MG63 (cell line): ENCODE measurements around the gene RASSF3. TPM values are rescaled to one million over a fixed set of nuclear protein-coding genes. Genes with fewer than 3 reads are reported as not detected.
"Not testable (repeated sequence)": the region's sequence is repeated elsewhere in the genome, so short reads cannot be mapped to it uniquely, and the experiment has no call there.

Experiments
- DNase-seq: peaks from one replicate; pipeline ENCODE4 v3.0.0-alpha.2; 2020
- H3K27me3 ChIP-seq: fragments of 250-450 bp; sonication (Bioruptor Pico); 2 replicates; pipeline ENCODE4 v1.5.1; 2020; ENCODE audit warnings: mild to moderate bottlenecking, moderate library complexity
- H3K36me3 ChIP-seq: fragments of 250-450 bp; sonication (Bioruptor Pico); 2 replicates; pipeline ENCODE4 v1.5.1; 2020; ENCODE audit warnings: mild to moderate bottlenecking, moderate library complexity
- H3K4me3 ChIP-seq: fragments of 250-450 bp; sonication (Bioruptor Pico); 2 replicates; pipeline ENCODE4 v1.5.1; 2020; ENCODE audit warnings: mild to moderate bottlenecking, moderate library complexity
- H3K9me3 ChIP-seq: fragments of 250-450 bp; sonication (Bioruptor Pico); 2 replicates; pipeline ENCODE4 v1.5.1; 2020; ENCODE audit warnings: mild to moderate bottlenecking, moderate library complexity
- total RNA-seq: library from RNA; depleted of rRNA; stranded (reverse); fragments of >200 nt; shearing (Covaris generic); gene quantifications from 2 replicates; pipeline ENCODE4 v1.2.3, GENCODE V29; 2014; ENCODE audit warnings: low replicate concordance

Gene RASSF3
- total RNA-seq, 1 experiment from 2014 or later, result 10.1 TPM

- H3K36me3 ChIP-seq, result no peaks in the 10 kb centered on the region
- peak; percentile 28 for DNase-seq
Observed at GRCh38 chr12:64673490-64674169, 63.3 kb downstream of the RASSF3 start.

GRCh38 chr12:64674367-64674922 lies 64.2 kb downstream of the RASSF3 start:
- DNase-seq, result no peak

More at GRCh38 chr12:64673490-64674169, 63.3 kb downstream of the RASSF3 start:
- no peaks in the 10 kb centered on the region for H3K9me3 ChIP-seq
- H3K27me3 ChIP-seq, result no peaks in the 10 kb centered on the region
- H3K4me3 ChIP-seq, result no peak overlapping the region

GRCh38 chr12:64675795-64676194 lies 65.5 kb downstream of the RASSF3 start:
- Histone ChIP-seq H3K9me3 (no peaks in the 10 kb centered on the region), H3K4me3 (no peak overlapping the region), H3K36me3 (no peaks in the 10 kb centered on the region), H3K27me3 (no peaks in the 10 kb centered on the region)
- DNase-seq, result peak; percentile 75

More at GRCh38 chr12:64674367-64674922, 64.2 kb downstream of the RASSF3 start:
- no peak overlapping the region for H3K4me3 ChIP-seq
- no peaks in the 10 kb centered on the region for H3K36me3 ChIP-seq
- H3K9me3 ChIP-seq, result no peaks in the 10 kb centered on the region
- H3K27me3 ChIP-seq, result no peaks in the 10 kb centered on the region

GRCh38 chr12:64678248-64678647 lies 68.0 kb downstream of the RASSF3 start:
- Histone ChIP-seq H3K4me3 (no peak overlapping the region), H3K36me3 (no peaks in the 10 kb centered on the region), H3K27me3 (no peaks in the 10 kb centered on the region), H3K9me3 (no peaks in the 10 kb centered on the region)
- DNase-seq, result no peak

GRCh38 chr12:64678835-64679234 lies 68.5 kb downstream of the RASSF3 start:
- Histone ChIP-seq H3K36me3 (no peaks in the 10 kb centered on the region), H3K9me3 (no peaks in the 10 kb centered on the region)
- DNase-seq, result no peak

GRCh38 chr12:64679487-64680001 lies 69.2 kb downstream of the RASSF3 start:
- peak; percentile 91 for DNase-seq
- H3K4me3 ChIP-seq, result peak overlapping the region; percentile 15

More at GRCh38 chr12:64678835-64679234, 68.5 kb downstream of the RASSF3 start:
- peak overlapping the region; percentile 15 for H3K4me3 ChIP-seq
- H3K27me3 ChIP-seq, result no peaks in the 10 kb centered on the region

GRCh38 chr12:64680235-64680634 lies 69.9 kb downstream of the RASSF3 start:
- no peaks in the 10 kb centered on the region for H3K9me3 ChIP-seq
- DNase-seq, result peak; percentile 26
- peak overlapping the region; percentile 15; the same call in 1 of the 2 replicates for H3K4me3 ChIP-seq
- H3K36me3 ChIP-seq, result no peaks in the 10 kb centered on the region
- H3K27me3 ChIP-seq, result no peaks in the 10 kb centered on the region

More at GRCh38 chr12:64679487-64680001, 69.2 kb downstream of the RASSF3 start:
- H3K27me3 ChIP-seq, result no peaks in the 10 kb centered on the region
- no peaks in the 10 kb centered on the region for H3K36me3 ChIP-seq
- no peaks in the 10 kb centered on the region for H3K9me3 ChIP-seq

GRCh38 chr12:64681200-64682052 lies 71.1 kb downstream of the RASSF3 start:
- no peaks in the 10 kb centered on the region for H3K9me3 ChIP-seq
- no peaks in the 10 kb centered on the region for H3K36me3 ChIP-seq
- no peaks in the 10 kb centered on the region for H3K27me3 ChIP-seq
- no peak overlapping the region for H3K4me3 ChIP-seq
- DNase-seq, result no peak

- Histone ChIP-seq H3K27me3 (no peaks in the 10 kb centered on the region), H3K36me3 (no peaks in the 10 kb centered on the region), H3K4me3 (no peak overlapping the region), H3K9me3 (no peaks in the 10 kb centered on the region)
- DNase-seq, result peak; percentile 78
Observed at GRCh38 chr12:64682572-64683277, 72.4 kb downstream of the RASSF3 start.

GRCh38 chr12:64683816-64684543 lies 73.7 kb downstream of the RASSF3 start:
- no peak for DNase-seq
- Histone ChIP-seq H3K4me3 (no peak overlapping the region), H3K9me3 (no peaks in the 10 kb centered on the region), H3K36me3 (no peaks in the 10 kb centered on the region), H3K27me3 (no peaks in the 10 kb centered on the region)

GRCh38 chr12:64685050-64685449 lies 74.8 kb downstream of the RASSF3 start:
- H3K27me3 ChIP-seq, result no peaks in the 10 kb centered on the region
- H3K4me3 ChIP-seq, result no peak overlapping the region

GRCh38 chr12:64685605-64686004 lies 75.3 kb downstream of the RASSF3 start:
- Histone ChIP-seq H3K4me3 (no peak overlapping the region), H3K27me3 (no peaks in the 10 kb centered on the region), H3K9me3 (no peaks in the 10 kb centered on the region), H3K36me3 (no peaks in the 10 kb centered on the region)
- no peak for DNase-seq

More at GRCh38 chr12:64685050-64685449, 74.8 kb downstream of the RASSF3 start:
- Histone ChIP-seq H3K36me3 (no peaks in the 10 kb centered on the region), H3K9me3 (no peaks in the 10 kb centered on the region)
- DNase-seq, result no peak

- H3K9me3 ChIP-seq, result no peaks in the 10 kb centered on the region
- H3K4me3 ChIP-seq, result no peak overlapping the region
- H3K27me3 ChIP-seq, result no peaks in the 10 kb centered on the region
- DNase-seq, result peak; percentile 21
- peaks cover 4% of the 10 kb centered on the region; the same call in 1 of the 2 replicates for H3K36me3 ChIP-seq
Observed at GRCh38 chr12:64687816-64688215, 77.5 kb downstream of the RASSF3 start.

GRCh38 chr12:64688219-64688618 lies 77.9 kb downstream of the RASSF3 start:
- H3K9me3 ChIP-seq, result no peaks in the 10 kb centered on the region

GRCh38 chr12:64688715-64689114 lies 78.4 kb downstream of the RASSF3 start:
- no peaks in the 10 kb centered on the region for H3K27me3 ChIP-seq
- H3K4me3 ChIP-seq, result no peak overlapping the region
- H3K9me3 ChIP-seq, result no peaks in the 10 kb centered on the region
- H3K36me3 ChIP-seq, result peaks cover 4% of the 10 kb centered on the region; the same call in 1 of the 2 replicates
- DNase-seq, result no peak

More at GRCh38 chr12:64688219-64688618, 77.9 kb downstream of the RASSF3 start:
- DNase-seq, result no peak
- Histone ChIP-seq H3K27me3 (no peaks in the 10 kb centered on the region), H3K4me3 (no peak overlapping the region), H3K36me3 (peaks cover 4% of the 10 kb centered on the region; the same call in 1 of the 2 replicates)

- H3K27me3 ChIP-seq, H3K9me3 ChIP-seq, H3K36me3 ChIP-seq, DNase-seq, H3K4me3 ChIP-seq: not testable (repeated sequence)
Observed at GRCh38 chr12:64690236-64690635, 79.9 kb downstream of the RASSF3 start.
